ENCODE data around the gene PAX5.

Gene PAX5

GRCh38 chr9:37046683-37047082 lies 12.6 kb upstream of the PAX5 start:
- DNase-seq (ENCODE audit: low spot score in 2 of 2) = no peak
- ATAC-seq = no peak
- no peaks in the 10 kb centered on the region for H3K9me3 Mint-ChIP-seq
- H3K27ac Mint-ChIP-seq = no peak overlapping the region
- no peak overlapping the region for H3K4me3 Mint-ChIP-seq
- no peaks in the 10 kb centered on the region for H3K4me1 Mint-ChIP-seq
- H3K36me3 Mint-ChIP-seq = no peaks in the 10 kb centered on the region

GRCh38 chr9:37042421-37042820 lies 8.4 kb upstream of the PAX5 start:
- no peak overlapping the region for H3K4me3 Mint-ChIP-seq
- ATAC-seq (no peak), DNase-seq (ENCODE audit: low spot score in 2 of 2) (no peak)
- no peak overlapping the region for H3K27ac Mint-ChIP-seq
- H3K4me1 Mint-ChIP-seq = peaks cover 9% of the 10 kb centered on the region
- H3K9me3 Mint-ChIP-seq = no peaks in the 10 kb centered on the region
- no peaks in the 10 kb centered on the region for H3K36me3 Mint-ChIP-seq

- H3K36me3 Mint-ChIP-seq = peaks cover 11% of the 10 kb centered on the region
- peaks cover 25% of the 10 kb centered on the region for H3K4me1 Mint-ChIP-seq
- DNase-seq (ENCODE audit: low spot score in 2 of 2) (no peak), ATAC-seq (no peak)
- no peak overlapping the region for H3K27ac Mint-ChIP-seq
- H3K4me3 Mint-ChIP-seq = no peak overlapping the region
- no peaks in the 10 kb centered on the region for H3K9me3 Mint-ChIP-seq
Measured at GRCh38 chr9:37040508-37041127, 6.5 kb upstream of the PAX5 start.

- no peak overlapping the region for H3K4me3 Mint-ChIP-seq
- no peaks in the 10 kb centered on the region for H3K9me3 Mint-ChIP-seq
- H3K4me1 Mint-ChIP-seq = peaks cover 35% of the 10 kb centered on the region
- no peak overlapping the region for H3K27ac Mint-ChIP-seq
- H3K36me3 Mint-ChIP-seq = peaks cover 11% of the 10 kb centered on the region
- no peak for ATAC-seq
- DNase-seq (ENCODE audit: low spot score in 2 of 2) = no peak
Measured at GRCh38 chr9:37038943-37039464, 4.9 kb upstream of the PAX5 start.

- H3K36me3 Mint-ChIP-seq = peaks cover 11% of the 10 kb centered on the region
- H3K27ac Mint-ChIP-seq = no peak overlapping the region
- H3K9me3 Mint-ChIP-seq = no peaks in the 10 kb centered on the region
- peak overlapping the region; percentile 78 for H3K4me3 Mint-ChIP-seq
- no peak for DNase-seq (ENCODE audit: low spot score in 2 of 2)
- ATAC-seq = no peak
- peaks cover 35% of the 10 kb centered on the region for H3K4me1 Mint-ChIP-seq
Measured at GRCh38 chr9:37038302-37038942, 4.4 kb upstream of the PAX5 start.

GRCh38 chr9:37037503-37038301 lies 3.6 kb upstream of the PAX5 start:
- Mint-ChIP-seq H3K36me3 (peaks cover 11% of the 10 kb centered on the region), H3K4me3 (peak overlapping the region; percentile 78), H3K9me3 (no peaks in the 10 kb centered on the region), H3K27ac (no peak overlapping the region), H3K4me1 (peaks cover 35% of the 10 kb centered on the region)
- DNase-seq (ENCODE audit: low spot score in 2 of 2) (no peak), ATAC-seq (peak; percentile 22)

- H3K4me1 Mint-ChIP-seq = peaks cover 35% of the 10 kb centered on the region
- H3K27ac Mint-ChIP-seq = peak overlapping the region; percentile 41
- peak in 1 of 2 donors; percentile 70 for DNase-seq (ENCODE audit: low spot score in 2 of 2)
- H3K9me3 Mint-ChIP-seq = no peaks in the 10 kb centered on the region
- peak; percentile 69 for ATAC-seq
- peaks cover 11% of the 10 kb centered on the region for H3K36me3 Mint-ChIP-seq
- H3K4me3 Mint-ChIP-seq = peak overlapping the region; percentile 78
Measured at GRCh38 chr9:37036776-37037502, 2.9 kb upstream of the PAX5 start.

- peak overlapping the region; percentile 15 for H3K27ac Mint-ChIP-seq
- no peaks in the 10 kb centered on the region for H3K9me3 Mint-ChIP-seq
- peaks cover 35% of the 10 kb centered on the region for H3K4me1 Mint-ChIP-seq
- ATAC-seq = no peak
- DNase-seq (ENCODE audit: low spot score in 2 of 2) = no peak
- peak overlapping the region; percentile 78 for H3K4me3 Mint-ChIP-seq
- peaks cover 11% of the 10 kb centered on the region for H3K36me3 Mint-ChIP-seq
Measured at GRCh38 chr9:37036371-37036775, 2.3 kb upstream of the PAX5 start.

- no peaks in the 10 kb centered on the region for H3K9me3 Mint-ChIP-seq
- H3K4me3 Mint-ChIP-seq = peak overlapping the region; percentile 78
- peak overlapping the region; percentile 15 for H3K27ac Mint-ChIP-seq
- ATAC-seq = no peak
- no peak for DNase-seq (ENCODE audit: low spot score in 2 of 2)
- H3K36me3 Mint-ChIP-seq = peaks cover 11% of the 10 kb centered on the region
- H3K4me1 Mint-ChIP-seq = peaks cover 35% of the 10 kb centered on the region
Measured at GRCh38 chr9:37035648-37036370, 1.7 kb upstream of the PAX5 start.

- peaks cover 11% of the 10 kb centered on the region for H3K36me3 Mint-ChIP-seq
- H3K4me3 Mint-ChIP-seq = peak overlapping the region; percentile 78
- DNase-seq (ENCODE audit: low spot score in 2 of 2) = no peak
- no peaks in the 10 kb centered on the region for H3K9me3 Mint-ChIP-seq
- no peak for ATAC-seq
- H3K27ac Mint-ChIP-seq = peak overlapping the region; percentile 8
- H3K4me1 Mint-ChIP-seq = peaks cover 41% of the 10 kb centered on the region
Measured at GRCh38 chr9:37034938-37035647, 1.0 kb upstream of the PAX5 start.

GRCh38 chr9:37034305-37034937 lies 353 bp upstream of the PAX5 start:
- ATAC-seq (peak; percentile 53), DNase-seq (ENCODE audit: low spot score in 2 of 2) (no peak)
- Mint-ChIP-seq H3K9me3 (no peaks in the 10 kb centered on the region), H3K4me3 (peak overlapping the region; percentile 78), H3K36me3 (peaks cover 11% of the 10 kb centered on the region), H3K4me1 (peaks cover 48% of the 10 kb centered on the region), H3K27ac (peak overlapping the region; percentile 8)

GRCh38 chr9:37033141-37033540 lies 927 bp downstream of the PAX5 start:
- peak overlapping the region; percentile 78 for H3K4me3 Mint-ChIP-seq
- H3K9me3 Mint-ChIP-seq = no peaks in the 10 kb centered on the region
- no peak overlapping the region for H3K27ac Mint-ChIP-seq
- peaks cover 11% of the 10 kb centered on the region for H3K36me3 Mint-ChIP-seq
- H3K4me1 Mint-ChIP-seq = peaks cover 49% of the 10 kb centered on the region
- no peak for DNase-seq (ENCODE audit: low spot score in 2 of 2)
- no peak for ATAC-seq

GRCh38 chr9:37032713-37033112 lies 1.4 kb downstream of the PAX5 start:
- no peak overlapping the region for H3K27ac Mint-ChIP-seq
- H3K4me3 Mint-ChIP-seq = peak overlapping the region; percentile 78
- peaks cover 11% of the 10 kb centered on the region for H3K36me3 Mint-ChIP-seq

GRCh38 chr9:37031902-37032301 lies 2.2 kb downstream of the PAX5 start:
- Mint-ChIP-seq H3K4me1 (peaks cover 44% of the 10 kb centered on the region), H3K36me3 (peaks cover 7% of the 10 kb centered on the region), H3K4me3 (no peak overlapping the region), H3K27ac (no peak overlapping the region), H3K9me3 (no peaks in the 10 kb centered on the region)
- DNase-seq (ENCODE audit: low spot score in 2 of 2) (no peak), ATAC-seq (no peak)

More at GRCh38 chr9:37032713-37033112, 1.4 kb downstream of the PAX5 start:
- Mint-ChIP-seq H3K4me1 (peaks cover 49% of the 10 kb centered on the region), H3K9me3 (no peaks in the 10 kb centered on the region)
- DNase-seq (ENCODE audit: low spot score in 2 of 2) = no peak
- no peak for ATAC-seq

Measured in stimulated activated effector memory CD8-positive, alpha-beta T cell treated with anti-CD3 and anti-CD28 coated beads, Interleukin-12 subunit alpha, Interleukin-12 subunit beta, amount 100 ng/mL, for 72 hours (primary cell).